ENCODE results near the gene CAPN15. TPM values are rescaled to one million over a fixed set of nuclear protein-coding genes. Genes with fewer than 3 reads are reported as not detected.

CAPN15 gene
- total RNA-seq, 1 experiment from 2014 or later, result 76.4 TPM

DNA sequence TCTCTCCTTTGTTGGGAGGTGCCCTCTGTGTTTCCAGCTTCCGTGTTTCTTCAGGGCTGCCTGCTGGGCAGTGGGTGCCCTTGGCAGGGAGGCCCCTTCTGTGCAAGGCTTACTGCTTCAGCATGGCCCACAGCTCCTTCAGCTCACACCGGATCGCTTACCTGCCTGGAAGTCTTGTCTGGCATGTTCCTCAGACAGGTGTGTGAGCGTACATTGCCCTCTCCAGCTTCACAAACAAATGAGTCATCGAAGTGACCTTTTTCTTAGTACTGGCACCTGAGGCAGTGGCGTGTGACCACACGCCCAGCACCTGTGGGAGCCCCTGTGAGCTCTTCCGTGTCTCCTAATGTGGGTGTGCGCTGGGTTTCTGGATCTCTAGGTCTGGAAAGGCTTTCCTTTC is 65.9 kb downstream of the CAPN15 start:
- H3K4me3 Mint-ChIP-seq, result peak overlapping the region in 1 of 2 experiments; percentile 63; a peak in 2 of 5 replicates
- no peak overlapping the region for H3K4me2 ChIP-seq (ENCODE audit: insufficient read depth, insufficient read length, low read length)
- H2BK15ac ChIP-seq (ENCODE audit: low read depth, low read length), result no peak overlapping the region
- peaks cover 3% of the 10 kb centered on the region for H3K79me1 ChIP-seq (ENCODE audit: insufficient read depth, low read depth, low read length, poor library complexity, severe bottlenecking)
- H3K23me2 ChIP-seq (ENCODE audit: insufficient read length, low read depth, low read length, poor library complexity, severe bottlenecking), result peaks cover 2% of the 10 kb centered on the region
- TF ChIP-seq CTCF (conservative IDR thresholded peaks at IDR 0.05), result no peak
- no peaks in the 10 kb centered on the region for H3K9me3 ChIP-seq (ENCODE audit: control insufficient read depth, low read depth, low read length)
- peaks cover 5 to 15% (median 15%) of the 10 kb centered on the region in 3 experiments; a peak in 6 of 7 replicates for H3K36me3 Mint-ChIP-seq (ENCODE audit: insufficient read depth in 1 of 3, low read depth in 3 of 3)
- H3K23ac ChIP-seq (ENCODE audit: insufficient read length, low read depth, low read length), result no peak overlapping the region
- H3K14ac ChIP-seq (ENCODE audit: insufficient read depth, low read length), result no peak overlapping the region
- H3K79me2 ChIP-seq (ENCODE audit: insufficient read depth, low read length), result no peaks in the 10 kb centered on the region; the same call in 1 of the 2 replicates
- no peak overlapping the region for H3T11ph ChIP-seq (ENCODE audit: low read length)
- H3K27me3 Mint-ChIP-seq (ENCODE audit: low read depth), result peaks cover 29% of the 10 kb centered on the region
- H4K91ac ChIP-seq (ENCODE audit: insufficient read length, low read depth, low read length), result no peak overlapping the region
- H2BK12ac ChIP-seq (ENCODE audit: insufficient read length, low read depth, low read length), result no peak overlapping the region
- no peaks in the 10 kb centered on the region for H4K20me1 ChIP-seq (ENCODE audit: control insufficient read depth, insufficient read depth, insufficient read length)
- H3K27ac ChIP-seq (ENCODE audit: insufficient read length, low read depth, low read length), result no peak overlapping the region
- no peak overlapping the region for H4K8ac ChIP-seq (replicated peaks; ENCODE audit: insufficient read length, low read depth, low read length)
- no CpG with 5 or more reads among the region's 9 CpGs for WGBS (ENCODE audit: extremely low coverage, insufficient read length, low lambda C conversion rate)
- H2BK20ac ChIP-seq (ENCODE audit: low read depth, low read length, poor library complexity, severe bottlenecking), result no peak overlapping the region
- H3K27ac Mint-ChIP-seq, result peak overlapping the region in 1 of 3 experiments; percentile 20; a peak in 2 of 7 replicates
- no peak overlapping the region for H2BK5ac ChIP-seq (ENCODE audit: insufficient read length, low read length)
- H3K56ac ChIP-seq (ENCODE audit: insufficient read length, low read depth, low read length), result no peak overlapping the region
- no peak overlapping the region for H2AFZ ChIP-seq (ENCODE audit: low read length)
- H3K9me3 Mint-ChIP-seq, result 0 out of 5 replicates have a peak, but pooled peaks cover 0 to 3% of the 10 kb centered on the region in 2 experiments
- H3K4me1 ChIP-seq (ENCODE audit: insufficient read depth, low read length), result no peaks in the 10 kb centered on the region
- H3K27me3 ChIP-seq (ENCODE audit: insufficient read depth, low read length), result no peaks in the 10 kb centered on the region; the same call in 1 of the 2 replicates
- H3K9ac ChIP-seq (ENCODE audit: extremely low read depth, insufficient read length, low read length), result no peak overlapping the region
- no peak for DNase-seq
- H3K18ac ChIP-seq (ENCODE audit: insufficient read length, low read depth, low read length), result no peak overlapping the region
- H3K4me1 Mint-ChIP-seq, result peaks cover 10 to 12% of the 10 kb centered on the region in 2 experiments
- H3K4ac ChIP-seq (ENCODE audit: low read depth, low read length), result no peak overlapping the region
- H2AK5ac ChIP-seq (ENCODE audit: insufficient read length, low read length), result no peak overlapping the region
- no peak overlapping the region for H2BK120ac ChIP-seq (ENCODE audit: low read depth, low read length, poor library complexity, severe bottlenecking)
- no peak overlapping the region for H4K5ac ChIP-seq (ENCODE audit: insufficient read length, low read depth, low read length)

All from H9 (cell line).